Germinal center (tissue), 1 donor: ENCODE results near the gene CYBC1.
A peak's percentile ranks its signal among the peaks of the same experiment; 100 is the strongest.

ENCODE experiments used
- DNase-seq: peaks from one replicate; pipeline ENCODE4 v3.0.0; 2012; ENCODE audit warnings: mixed read lengths, low spot score

The CYBC1 gene

GRCh38 chr17:82408938-82409318, 41.6 kb downstream of the CYBC1 start:
- DNase-seq, result no peak

GRCh38 chr17:82408288-82408937, 42.1 kb downstream of the CYBC1 start:
- DNase-seq, result no peak

- DNase-seq, result no peak
Observed at GRCh38 chr17:82407255-82407654, 43.3 kb downstream of the CYBC1 start.

- no peak for DNase-seq
Observed at GRCh38 chr17:82406131-82406671, 44.4 kb downstream of the CYBC1 start.

- DNase-seq, result no peak
Observed at GRCh38 chr17:82405051-82405450, 45.5 kb downstream of the CYBC1 start.

GRCh38 chr17:82403662-82404660, 46.6 kb downstream of the CYBC1 start:
- DNase-seq, result no peak

- DNase-seq, result no peak
Observed at GRCh38 chr17:82402865-82403264, 47.7 kb downstream of the CYBC1 start.

GRCh38 chr17:82400830-82401229, 49.7 kb downstream of the CYBC1 start:
- DNase-seq, result peak; percentile 61

- DNase-seq, result no peak
Observed at GRCh38 chr17:82400206-82400605, 50.3 kb downstream of the CYBC1 start.

GRCh38 chr17:82399601-82400101, 50.9 kb downstream of the CYBC1 start:
- DNase-seq, result no peak

GRCh38 chr17:82399041-82399441, 51.5 kb downstream of the CYBC1 start:
- DNase-seq, result no peak

GRCh38 chr17:82397449-82398335, 52.9 kb downstream of the CYBC1 start:
- no peak for DNase-seq

- DNase-seq, result no peak
Observed at GRCh38 chr17:82396601-82397435, 53.7 kb downstream of the CYBC1 start.

- no peak for DNase-seq
Observed at GRCh38 chr17:82394278-82394677, 56.3 kb downstream of the CYBC1 start.

- no peak for DNase-seq
Observed at GRCh38 chr17:82392941-82393340, 57.6 kb downstream of the CYBC1 start.
